NCI-H748 (cell line): ENCODE results near the gene PAGR1.
"Not testable (repeated sequence)": the region's sequence is repeated elsewhere in the genome, so short reads cannot be mapped to it uniquely, and the experiment has no call there.

Experiments used
- DNase-seq: peaks from one replicate; lab custom pipeline; 2025; ENCODE audit not compliant: unreplicated experiment; lab: John Stamatoyannopoulos, UW

PAGR1 gene

GRCh38 chr16:29815793-29816693, at the start of gene PAGR1:
PAGR1 (plus strand) TSS chr16:29816152; CDS start chr16:29816526, 374 bp downstream.
- peak; percentile 98 for DNase-seq

DNA sequence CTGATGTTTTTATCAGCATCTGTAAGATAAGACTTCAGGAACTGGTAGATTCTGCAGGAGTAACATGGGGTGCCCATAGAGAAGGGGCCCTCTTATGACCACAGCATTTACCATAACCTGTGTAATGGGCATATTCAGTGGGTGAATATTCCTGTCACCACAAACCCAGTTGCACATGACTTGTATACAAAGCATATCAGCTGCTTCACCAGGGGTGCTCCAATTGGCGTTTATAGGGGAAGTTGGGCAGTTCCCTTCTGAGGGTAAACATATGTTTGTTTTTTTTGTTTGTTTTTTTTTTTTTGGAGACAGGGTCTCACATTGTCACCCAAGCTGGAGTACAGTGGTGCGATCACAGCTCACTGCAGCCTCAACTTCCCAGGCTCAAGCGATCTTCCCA, 49.4 kb upstream of the PAGR1 start:
- DNase-seq = no peak

DNA sequence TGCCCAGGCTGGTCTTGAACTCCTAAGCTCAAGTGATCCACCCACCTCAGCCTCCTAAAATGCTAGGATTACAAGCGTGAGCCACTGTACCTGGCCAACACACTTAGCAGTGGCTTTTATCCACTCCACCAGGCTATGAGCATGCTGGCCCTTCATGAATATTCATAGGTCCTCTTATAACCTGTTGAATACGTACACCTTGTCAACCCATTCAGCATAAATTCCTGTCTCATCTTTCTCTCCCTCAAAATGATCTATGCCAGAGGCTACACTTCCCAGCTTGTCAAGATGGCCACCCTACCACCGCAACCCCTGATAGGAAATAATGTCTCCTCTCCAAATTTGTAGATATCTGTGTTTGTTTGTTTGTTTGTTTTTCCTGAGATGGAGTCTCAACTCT, 48.9 kb upstream of the PAGR1 start:
- no peak for DNase-seq

GRCh38 chr16:29769507-29769906, 46.4 kb upstream of the PAGR1 start:
- no peak for DNase-seq

DNA sequence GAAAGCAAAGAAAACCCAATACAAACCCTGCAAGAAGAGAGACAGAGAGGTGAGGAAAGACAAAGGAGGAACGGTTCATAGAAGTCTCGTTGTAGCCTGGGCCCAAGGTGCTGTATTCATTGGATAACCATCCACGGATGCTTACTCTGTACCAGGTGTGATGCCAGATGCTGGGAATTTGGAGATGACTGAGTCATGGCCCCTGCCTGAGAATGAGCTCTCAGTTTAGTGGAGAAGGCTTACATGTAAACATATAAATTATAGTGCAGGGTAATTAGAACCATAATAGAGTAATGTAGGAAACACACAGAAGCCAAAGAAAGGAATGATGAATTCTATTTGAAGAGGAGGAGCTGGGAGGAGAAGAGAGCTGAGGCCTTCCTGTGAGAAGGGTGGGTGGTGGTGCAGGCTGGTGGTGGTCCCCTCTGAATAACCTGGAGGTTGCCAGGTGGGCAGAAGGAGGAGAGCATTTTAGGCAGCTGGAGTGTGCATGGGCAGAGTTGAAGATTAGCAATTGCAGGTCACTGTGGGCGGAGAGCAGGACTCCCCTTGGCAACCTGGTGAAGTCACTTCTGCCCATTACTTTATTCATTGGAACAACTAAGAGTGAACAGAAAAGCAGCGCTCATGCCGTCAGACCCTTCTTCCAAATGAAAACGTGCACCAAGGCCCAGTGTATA, 45.6 kb upstream of the PAGR1 start:
- peak; percentile 63 for DNase-seq

GRCh38 chr16:29772330-29772729, 43.6 kb upstream of the PAGR1 start:
- not testable (repeated sequence) for DNase-seq

DNA sequence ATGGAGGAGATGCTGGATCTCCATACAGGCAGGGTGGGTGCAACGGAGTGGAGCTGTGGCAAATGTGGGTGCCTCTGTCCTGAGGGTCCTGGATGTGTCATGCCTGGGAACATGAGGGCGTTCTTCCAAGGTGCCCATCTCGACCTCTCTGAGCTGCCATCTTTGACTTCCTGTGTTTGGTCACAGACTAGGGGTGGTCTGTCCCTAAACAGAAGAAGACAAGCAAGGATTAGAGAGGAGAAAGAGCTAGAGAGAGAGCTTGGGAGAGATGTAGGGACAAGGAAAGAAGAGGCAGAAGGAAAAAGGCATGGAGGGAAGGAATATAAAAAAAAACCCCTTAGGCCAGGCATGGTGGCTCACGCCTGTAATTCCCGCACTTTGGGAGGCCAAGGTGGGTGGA, 41.2 kb upstream of the PAGR1 start:
- no peak for DNase-seq

GRCh38 chr16:29775742-29776408, 40.1 kb upstream of the PAGR1 start:
- DNase-seq = no peak

GRCh38 chr16:29777576-29778350, 38.2 kb upstream of the PAGR1 start, which contains the start of gene ZG16:
ZG16 (plus strand) TSS chr16:29778256; CDS start chr16:29779267, 1,011 bp downstream.
- no peak for DNase-seq

- no peak for DNase-seq
Observed at GRCh38 chr16:29779474-29779873, 36.5 kb upstream of the PAGR1 start.

- DNase-seq = not testable (repeated sequence)
Observed at GRCh38 chr16:29783094-29783953, 32.6 kb upstream of the PAGR1 start.

DNA sequence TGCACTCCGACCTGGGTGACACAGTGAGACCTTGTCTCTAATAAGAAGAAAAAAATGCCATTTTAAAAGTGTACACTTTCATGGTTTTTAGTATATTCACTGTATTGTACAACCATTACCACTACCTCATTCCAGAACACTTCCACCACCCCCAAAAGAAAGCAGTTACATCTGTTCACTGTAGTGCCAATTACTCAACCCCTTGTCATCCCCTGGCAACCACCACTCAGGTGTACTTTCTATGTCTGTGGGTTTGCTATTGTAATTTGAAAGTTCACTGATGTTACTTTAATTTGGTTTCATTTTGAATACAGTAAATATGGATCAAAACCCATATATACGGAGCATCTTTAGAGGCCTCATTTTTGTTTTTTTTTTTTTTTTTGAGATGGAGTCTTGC, 31.8 kb upstream of the PAGR1 start:
- DNase-seq = no peak

DNA sequence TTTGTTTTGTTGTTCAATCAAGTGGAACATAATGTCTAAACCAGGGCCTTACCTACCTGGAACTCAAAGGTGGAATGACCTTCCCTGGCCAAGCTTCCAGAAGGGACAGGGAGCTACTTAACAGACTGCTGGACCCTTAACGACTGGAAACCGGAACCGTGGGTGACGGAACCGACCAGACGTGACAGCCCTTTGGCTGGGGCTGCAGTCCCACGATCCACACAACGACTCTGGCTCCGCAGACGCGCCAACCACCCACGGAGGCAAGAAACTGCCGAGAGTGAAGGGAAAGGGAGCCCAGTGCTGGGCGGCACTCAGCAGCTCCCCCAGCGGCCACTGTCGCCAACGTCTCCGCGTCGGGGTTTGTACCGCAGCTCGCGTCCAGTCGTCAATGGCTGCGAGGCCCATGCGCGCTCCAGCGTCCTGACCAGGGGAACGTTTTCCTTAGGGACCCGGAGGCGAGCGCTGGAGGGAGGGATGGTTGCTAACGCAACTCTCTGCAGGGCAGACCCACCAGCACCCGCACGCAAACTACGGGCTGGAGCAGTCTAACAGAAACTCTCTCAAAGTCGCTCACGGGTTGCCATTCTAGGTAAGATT, 31.0 kb upstream of the PAGR1 start:
- DNase-seq = no peak

GRCh38 chr16:29787155-29787554, 28.8 kb upstream of the PAGR1 start:
- not testable (repeated sequence) for DNase-seq

DNA sequence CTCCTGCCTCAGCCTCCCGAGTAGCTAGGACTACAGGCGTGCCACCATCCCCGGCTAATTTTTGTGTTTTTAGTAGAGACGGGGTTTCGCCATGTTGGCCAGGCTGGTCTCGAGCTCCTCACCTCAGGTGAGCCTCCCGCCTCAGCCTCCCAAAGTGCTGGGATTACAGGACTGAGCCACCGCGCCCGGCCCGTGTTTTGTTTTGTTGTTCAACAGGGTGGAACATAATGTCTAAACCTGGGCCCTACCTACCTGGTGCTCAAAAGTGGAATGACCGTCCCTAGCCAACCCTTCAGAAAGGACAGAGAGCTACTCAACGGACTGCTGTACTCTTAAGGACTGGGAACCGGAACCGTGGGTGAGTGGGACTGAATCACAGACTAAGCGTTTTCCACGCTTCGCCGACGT, 26.2 kb upstream of the PAGR1 start:
- DNase-seq = no peak

DNA sequence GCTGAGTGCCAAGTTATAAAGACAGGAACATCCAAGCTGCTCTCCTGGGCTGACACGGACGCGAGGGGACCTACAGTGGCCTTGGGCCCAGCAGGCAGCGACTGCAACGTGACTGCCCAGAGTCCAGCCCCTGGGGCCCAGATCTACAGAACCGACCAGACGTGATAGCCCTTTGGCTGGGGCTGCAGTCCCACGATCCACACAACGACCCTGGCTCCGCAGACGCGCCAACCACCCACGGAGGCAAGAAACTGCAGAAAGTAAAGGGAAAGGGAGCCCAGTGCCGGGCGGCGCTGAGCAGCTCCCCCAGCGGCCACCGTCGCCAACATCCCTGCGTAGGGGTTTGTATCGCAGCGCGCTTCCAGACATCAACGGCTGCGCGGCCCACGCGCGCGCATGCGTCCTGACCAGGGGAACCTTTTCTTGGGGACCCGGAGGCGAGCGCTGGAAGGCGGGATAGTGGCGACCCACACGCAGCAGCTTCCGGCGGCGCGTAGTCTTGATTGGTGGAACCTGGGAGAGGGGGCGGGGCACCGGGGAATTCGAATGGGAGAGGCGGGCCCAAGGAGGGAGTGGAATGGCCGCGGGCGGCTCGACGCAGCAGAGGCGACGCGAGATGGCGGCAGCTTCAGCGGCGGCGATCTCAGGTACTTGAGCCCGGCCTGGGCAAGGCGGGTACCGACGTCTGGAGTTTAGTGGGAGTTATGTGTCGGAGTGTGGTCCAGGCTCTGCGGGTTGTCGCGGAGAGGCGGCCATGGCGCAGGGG, 25.6 kb upstream of the PAGR1 start, which contains the start of gene KIF22:
Gene KIF22, plus strand, starts transcription at position 569 of the 766 bp plus-strand sequence. Its CDS starts 9 bp downstream, at position 578.
- DNase-seq = peak; percentile 97

DNA sequence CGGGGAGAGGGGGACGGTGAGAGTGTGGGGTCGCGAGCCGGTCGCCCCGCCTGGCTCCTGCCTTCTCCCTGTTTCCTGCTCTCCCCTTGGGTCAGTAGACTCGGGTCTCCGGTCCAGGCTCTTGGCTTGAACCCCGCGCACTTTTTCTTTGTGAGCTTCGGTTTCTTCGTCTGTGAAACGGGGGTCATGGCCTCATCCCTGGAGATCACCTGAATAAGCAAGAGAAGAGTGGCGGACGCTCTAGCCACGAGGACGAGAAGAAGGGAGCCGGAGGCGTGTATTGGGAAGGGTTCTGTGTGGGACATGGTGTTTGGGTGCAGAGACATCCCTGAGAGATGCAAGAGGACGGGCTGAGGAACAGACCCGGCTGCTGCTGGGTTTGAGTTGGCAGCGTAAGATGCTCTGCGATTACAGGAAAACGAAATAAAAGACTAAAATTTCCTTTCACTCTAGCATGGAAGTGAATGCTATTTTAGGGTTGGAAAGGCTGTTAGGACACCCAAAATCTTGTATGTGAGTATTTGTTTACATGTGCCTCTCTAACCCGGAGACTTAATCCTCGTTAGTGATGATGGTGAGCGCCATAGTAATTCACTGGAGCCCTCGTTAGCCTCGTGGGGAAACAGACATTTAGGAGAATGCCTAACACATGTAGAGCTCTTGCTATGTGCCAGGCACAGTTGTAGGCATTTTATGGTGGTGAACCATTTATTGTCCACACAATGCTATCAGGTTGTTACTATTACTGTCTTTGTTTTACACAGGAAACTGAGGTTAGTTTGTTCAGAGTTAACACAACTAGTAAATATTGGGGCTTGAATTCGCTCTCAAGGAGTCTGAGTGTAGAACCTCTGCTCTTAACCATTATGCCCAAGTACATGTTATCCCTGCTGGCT, 24.8 kb upstream of the PAGR1 start:
- peak; percentile 31 for DNase-seq
